GM03348 (cell line): ENCODE data around the gene SPIN2B.

ENCODE experiments used
- DNase-seq: peaks from one replicate; pipeline ENCODE4 v3.0.0; 2012; ENCODE audit warnings: low spot score

SPIN2B gene

DNA sequence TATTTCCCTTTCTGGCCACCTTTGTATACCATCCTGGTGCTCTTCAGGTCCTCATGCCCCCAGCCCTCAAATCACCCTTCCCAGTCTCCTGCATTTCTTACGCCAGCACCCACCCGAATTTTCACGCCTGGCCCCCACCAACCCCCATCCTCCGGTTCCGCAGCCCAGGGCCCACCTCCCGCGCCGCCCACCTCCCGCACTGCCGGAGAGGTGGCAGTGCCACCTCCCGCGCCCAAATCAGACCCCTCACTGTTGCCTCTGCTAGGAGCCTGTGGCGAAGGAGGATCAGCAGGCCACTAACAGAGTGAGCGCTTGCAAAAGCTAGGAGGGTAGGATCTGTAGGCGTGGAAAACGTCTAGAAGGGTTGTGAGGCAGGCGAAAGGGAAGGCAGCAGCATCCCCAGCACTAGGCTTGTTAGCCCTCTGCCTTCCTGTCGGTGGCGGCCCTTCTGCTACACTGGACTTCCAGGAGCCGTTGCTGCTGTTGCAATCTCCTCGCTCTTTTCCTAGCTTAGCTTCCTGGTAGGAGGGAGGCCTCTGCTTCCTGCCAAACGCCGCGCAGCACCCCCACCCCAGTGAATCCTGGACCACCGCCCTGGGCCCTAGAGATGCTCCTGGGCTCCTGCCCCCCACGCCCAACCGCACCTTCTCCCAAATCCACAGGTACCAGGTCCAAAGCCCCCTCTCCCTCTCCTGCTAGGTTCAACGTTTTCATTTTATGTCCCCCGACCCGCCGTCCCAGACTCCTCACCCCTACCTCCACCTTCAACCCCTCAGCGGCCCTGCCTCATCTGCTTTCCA is 51.0 kb downstream of the SPIN2B start:
- no peak for DNase-seq
